Activated effector memory CD4-positive, alpha-beta T cell treated with anti-CD3 and anti-CD28 coated beads, Interleukin-2, amount 50 U/mL, for 16 hours (primary cell): Measurements from ENCODE around the gene ST6GAL1.
"Not testable (repeated sequence)": the region's sequence is repeated elsewhere in the genome, so short reads cannot be mapped to it uniquely, and the experiment has no call there.

Experiments used
- DNase-seq: peaks from one replicate; pipeline ENCODE4 v3.0.0-alpha.2; 2020

ST6GAL1 gene

GRCh38 chr3:187025656-187026316 lies 95.5 kb downstream of the ST6GAL1 start:
- DNase-seq = peak; percentile 75

- no peak for DNase-seq
Measured at GRCh38 chr3:187026317-187026670, 96.0 kb downstream of the ST6GAL1 start.

- DNase-seq = peak; percentile 86
Measured at GRCh38 chr3:187027531-187028278, 97.4 kb downstream of the ST6GAL1 start.

GRCh38 chr3:187031934-187032333 lies 101.6 kb downstream of the ST6GAL1 start:
- no peak for DNase-seq

GRCh38 chr3:187036394-187036793 lies 106.1 kb downstream of the ST6GAL1 start:
- DNase-seq = no peak

- DNase-seq = no peak
Measured at GRCh38 chr3:187039100-187039722, 108.9 kb downstream of the ST6GAL1 start.

- DNase-seq = no peak
Measured at GRCh38 chr3:187039723-187040414, 109.5 kb downstream of the ST6GAL1 start.

- DNase-seq = no peak
Measured at GRCh38 chr3:187040516-187041361, 110.4 kb downstream of the ST6GAL1 start.

GRCh38 chr3:187041362-187042307 lies 111.3 kb downstream of the ST6GAL1 start:
- peak; percentile 78 for DNase-seq

GRCh38 chr3:187042346-187042745 lies 112.0 kb downstream of the ST6GAL1 start:
- no peak for DNase-seq

GRCh38 chr3:187042874-187043458 lies 112.6 kb downstream of the ST6GAL1 start:
- no peak for DNase-seq

- peak; percentile 22 for DNase-seq
Measured at GRCh38 chr3:187044206-187044605, 113.9 kb downstream of the ST6GAL1 start.

- DNase-seq = no peak
Measured at GRCh38 chr3:187044867-187045552, 114.7 kb downstream of the ST6GAL1 start.

- DNase-seq = no peak
Measured at GRCh38 chr3:187046033-187046432, 115.7 kb downstream of the ST6GAL1 start.

- DNase-seq = no peak
Measured at GRCh38 chr3:187049462-187050101, 119.3 kb downstream of the ST6GAL1 start.

GRCh38 chr3:187051066-187051465 lies 120.7 kb downstream of the ST6GAL1 start:
- DNase-seq = no peak

GRCh38 chr3:187051724-187052366 lies 121.5 kb downstream of the ST6GAL1 start:
- no peak for DNase-seq

- DNase-seq = not testable (repeated sequence)
Measured at GRCh38 chr3:187052427-187052826, 122.1 kb downstream of the ST6GAL1 start.

- DNase-seq = not testable (repeated sequence)
Measured at GRCh38 chr3:187054433-187054832, 124.1 kb downstream of the ST6GAL1 start.
